ENCODE measurements around the gene TMEM47. TPM values are rescaled to one million over a fixed set of nuclear protein-coding genes. Genes with fewer than 3 reads are reported as not detected.

Gene TMEM47
- total and polyA plus RNA-seq, 3 donors from 2014 or later, result 6.6 to 12.7 (median 11.3) TPM

DNA sequence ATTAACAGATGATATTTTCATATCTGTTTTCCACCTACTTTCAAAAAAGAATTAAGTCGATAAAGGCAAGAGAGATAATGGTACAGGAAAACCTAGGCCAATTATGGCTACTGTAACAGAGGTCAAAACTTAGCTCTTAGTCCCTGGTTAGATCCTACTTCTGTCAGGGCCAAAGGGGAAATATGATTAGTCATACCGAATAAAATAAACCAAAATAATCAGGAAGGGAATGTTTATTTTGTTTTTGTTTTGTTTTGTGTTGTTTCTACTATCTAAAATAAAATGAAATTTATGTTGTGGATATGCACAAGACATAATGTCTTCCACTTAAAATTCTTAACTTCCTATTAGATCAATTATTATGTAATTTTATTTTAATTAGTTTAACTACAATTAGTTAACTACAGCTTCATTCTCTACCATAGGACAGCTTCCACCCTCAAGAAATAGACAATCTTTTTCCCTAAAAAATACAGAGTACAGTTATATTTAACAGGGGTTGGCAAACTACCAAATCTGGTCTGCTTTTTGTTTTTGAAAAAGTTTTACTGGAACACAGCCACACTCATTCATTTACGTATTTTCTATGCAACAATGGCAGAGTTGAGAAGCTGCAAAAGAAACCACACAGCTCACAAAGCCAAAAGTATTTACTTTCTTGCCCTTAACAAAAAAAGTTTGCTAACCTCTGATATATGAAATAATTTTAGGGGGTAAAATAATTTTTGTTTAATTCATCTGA lies 25.4 kb downstream of the TMEM47 start:
- no peak overlapping the region for H3K27ac ChIP-seq
- intact Hi-C loops (cut with DNase I; ENCODE audit: low total_unique reads), result no loop called here
- no peak for DNase-seq
- H3K4me3 ChIP-seq, result no peak overlapping the region
- no peaks in the 10 kb centered on the region for H3K4me1 ChIP-seq
- no peaks in the 10 kb centered on the region for H3K36me3 ChIP-seq (ENCODE audit: low read depth, missing control alignments)
- TF ChIP-seq, protein P1, sequence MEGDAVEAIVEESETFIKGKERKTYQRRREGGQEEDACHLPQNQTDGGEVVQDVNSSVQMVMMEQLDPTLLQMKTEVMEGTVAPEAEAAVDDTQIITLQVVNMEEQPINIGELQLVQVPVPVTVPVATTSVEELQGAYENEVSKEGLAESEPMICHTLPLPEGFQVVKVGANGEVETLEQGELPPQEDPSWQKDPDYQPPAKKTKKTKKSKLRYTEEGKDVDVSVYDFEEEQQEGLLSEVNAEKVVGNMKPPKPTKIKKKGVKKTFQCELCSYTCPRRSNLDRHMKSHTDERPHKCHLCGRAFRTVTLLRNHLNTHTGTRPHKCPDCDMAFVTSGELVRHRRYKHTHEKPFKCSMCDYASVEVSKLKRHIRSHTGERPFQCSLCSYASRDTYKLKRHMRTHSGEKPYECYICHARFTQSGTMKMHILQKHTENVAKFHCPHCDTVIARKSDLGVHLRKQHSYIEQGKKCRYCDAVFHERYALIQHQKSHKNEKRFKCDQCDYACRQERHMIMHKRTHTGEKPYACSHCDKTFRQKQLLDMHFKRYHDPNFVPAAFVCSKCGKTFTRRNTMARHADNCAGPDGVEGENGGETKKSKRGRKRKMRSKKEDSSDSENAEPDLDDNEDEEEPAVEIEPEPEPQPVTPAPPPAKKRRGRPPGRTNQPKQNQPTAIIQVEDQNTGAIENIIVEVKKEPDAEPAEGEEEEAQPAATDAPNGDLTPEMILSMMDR (IDR thresholded peaks at IDR 0.05), result no peak
- TF ChIP-seq POLR2A (IDR thresholded peaks at IDR 0.05), result no peak
- H3K9me3 ChIP-seq, result no peaks in the 10 kb centered on the region
- 40 to 56% methylated on average over 3 of the region's 3 CpGs for WGBS, 2 donors
- H3K27me3 ChIP-seq, result no peaks in the 10 kb centered on the region

DNA sequence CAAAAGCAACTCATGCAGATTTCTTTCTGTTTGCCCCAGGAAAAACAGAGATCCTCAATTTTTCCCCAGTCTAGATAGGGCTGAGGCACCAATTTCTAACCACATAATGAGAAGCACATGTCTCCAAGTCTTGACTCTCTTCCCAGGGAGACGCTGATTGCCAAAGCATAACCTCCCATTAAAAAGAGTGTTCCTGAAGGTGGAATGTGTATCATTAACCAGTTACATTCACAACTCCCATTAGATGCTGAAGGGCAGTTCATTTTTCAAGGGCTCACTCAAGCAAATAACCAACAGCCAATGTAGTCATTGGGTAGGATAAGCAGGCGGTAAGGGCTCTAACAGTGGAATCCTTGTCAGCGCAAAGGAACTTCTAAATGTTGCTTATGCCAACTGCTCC lies 27.5 kb downstream of the TMEM47 start:
- H3K36me3 ChIP-seq (ENCODE audit: low read depth, missing control alignments), result no peaks in the 10 kb centered on the region
- no peaks in the 10 kb centered on the region for H3K4me1 ChIP-seq
- TF ChIP-seq POLR2A (IDR thresholded peaks at IDR 0.05), result no peak
- TF ChIP-seq, protein P1 (IDR thresholded peaks at IDR 0.05), result no peak
- intact Hi-C loops (cut with DNase I; ENCODE audit: low total_unique reads), result no loop called here
- WGBS, 2 donors, result 67 to 77% methylated on average over 3 of the region's 3 CpGs
- no peak overlapping the region for H3K4me3 ChIP-seq
- no peaks in the 10 kb centered on the region for H3K9me3 ChIP-seq
- H3K27ac ChIP-seq, result no peak overlapping the region
- H3K27me3 ChIP-seq, result no peaks in the 10 kb centered on the region
- no peak for DNase-seq

DNA sequence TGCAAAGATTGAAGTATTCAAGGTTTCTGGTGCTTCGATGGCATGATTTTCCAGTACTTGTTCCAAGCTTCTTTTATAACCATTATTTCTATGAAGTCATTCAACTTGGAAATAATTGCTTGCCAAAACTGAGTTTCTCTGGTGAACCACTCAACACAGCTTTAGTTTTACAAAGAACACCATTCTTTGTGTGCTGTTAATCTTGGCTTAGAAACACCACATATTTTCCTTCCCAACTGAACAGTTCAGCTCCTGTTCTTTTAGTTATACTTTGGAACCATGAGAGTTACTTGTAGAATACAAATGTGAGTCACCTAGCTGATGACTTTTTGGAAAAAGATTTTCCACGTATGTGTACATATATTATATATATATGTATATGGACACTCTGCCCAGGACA lies 32.7 kb downstream of the TMEM47 start:
- Histone ChIP-seq H3K4me3 (no peak overlapping the region), H3K9me3 (no peaks in the 10 kb centered on the region), H3K27ac (no peak overlapping the region), H3K27me3 (no peaks in the 10 kb centered on the region), H3K36me3 (ENCODE audit: low read depth, missing control alignments) (no peaks in the 10 kb centered on the region), H3K4me1 (no peaks in the 10 kb centered on the region)
- DNase-seq, result no peak
- intact Hi-C loops (cut with DNase I; ENCODE audit: low total_unique reads), result no loop called here
- WGBS, 2 donors, result 33 to 35% methylated on average over 2 of the region's 2 CpGs
- no peak for TF ChIP-seq POLR2A (IDR thresholded peaks at IDR 0.05)
- TF ChIP-seq, protein P1 (IDR thresholded peaks at IDR 0.05), result no peak

DNA sequence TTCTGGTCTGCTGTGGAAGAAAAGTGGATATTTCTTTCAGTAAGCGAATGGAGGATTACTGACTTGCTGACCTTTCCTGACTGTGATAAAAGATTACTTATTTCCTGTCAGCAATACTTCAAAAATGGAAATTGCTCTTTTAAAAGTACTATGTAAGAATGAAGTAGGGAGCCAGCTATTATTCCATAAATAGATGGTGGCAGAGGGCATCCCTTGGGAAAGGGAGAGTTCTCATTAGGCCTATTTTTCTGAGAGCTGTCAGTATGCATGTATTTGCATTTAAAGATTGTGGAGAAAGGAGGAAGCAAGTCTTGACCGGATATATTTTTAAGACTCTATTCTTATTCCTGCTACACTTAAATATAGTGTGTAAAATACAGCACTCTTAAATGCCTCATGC lies 37.2 kb downstream of the TMEM47 start:
- H3K4me3 ChIP-seq, result no peak overlapping the region
- no peaks in the 10 kb centered on the region for H3K36me3 ChIP-seq (ENCODE audit: low read depth, missing control alignments)
- no peaks in the 10 kb centered on the region for H3K27me3 ChIP-seq
- H3K4me1 ChIP-seq, result no peaks in the 10 kb centered on the region
- TF ChIP-seq, protein P1 (IDR thresholded peaks at IDR 0.05), result no peak
- no peak for TF ChIP-seq POLR2A (IDR thresholded peaks at IDR 0.05)
- WGBS, 2 donors, result 68 to 78% methylated on average over 2 of the region's 2 CpGs
- H3K9me3 ChIP-seq, result no peaks in the 10 kb centered on the region
- no peak for DNase-seq
- no peak overlapping the region for H3K27ac ChIP-seq
- intact Hi-C loops (cut with DNase I; ENCODE audit: low total_unique reads), result no loop called here

DNA sequence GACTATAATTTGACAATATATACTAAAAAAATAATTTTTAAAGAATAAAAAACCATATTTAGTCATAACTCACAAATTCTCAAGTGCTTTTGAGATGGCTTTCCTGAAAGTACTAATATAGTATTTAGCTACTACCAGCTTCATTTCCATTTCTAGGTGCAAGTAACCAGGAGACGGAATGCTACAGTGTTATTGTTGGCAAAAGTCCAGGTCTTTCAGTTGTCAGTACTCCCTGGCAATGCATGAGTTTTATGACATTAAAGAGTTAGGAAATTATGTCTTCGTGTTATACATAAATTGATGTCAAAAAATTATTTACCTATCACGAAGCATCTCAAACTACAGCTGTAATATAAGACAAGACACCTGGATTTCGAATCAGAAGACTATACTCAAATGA lies 45.0 kb downstream of the TMEM47 start:
- Histone ChIP-seq H3K4me3 (no peak overlapping the region), H3K4me1 (no peaks in the 10 kb centered on the region), H3K27me3 (no peaks in the 10 kb centered on the region), H3K9me3 (no peaks in the 10 kb centered on the region), H3K36me3 (ENCODE audit: low read depth, missing control alignments) (no peaks in the 10 kb centered on the region), H3K27ac (no peak overlapping the region)
- TF ChIP-seq, protein P1 (IDR thresholded peaks at IDR 0.05), result no peak
- TF ChIP-seq POLR2A (IDR thresholded peaks at IDR 0.05), result no peak
- intact Hi-C loops (cut with DNase I; ENCODE audit: low total_unique reads), result no loop called here
- no peak for DNase-seq
- 56 to 68% methylated on average over 4 of the region's 4 CpGs for WGBS, 2 donors
